GM23338 (cell line): Measurements from ENCODE around the gene OPTN. TPM values are rescaled to one million over a fixed set of nuclear protein-coding genes. Genes with fewer than 3 reads are reported as not detected.

Experiments
- ATAC-seq: fragments of 200-7000 bp; cut with Tn5 transposase; 3 replicates; pipeline ENCODE4 v1.9.1; 2020
- DNase-seq: peaks from one replicate; pipeline ENCODE4 v3.0.0-alpha.2; 2015; ENCODE audit warnings: low spot score
- H2AFZ ChIP-seq: fragments of 200-600 bp; sonication (generic); 2 replicates; pipeline ENCODE4 v1.8.0; 2016; ENCODE audit warnings: antibody characterized with exemption, mild to moderate bottlenecking, moderate library complexity
- H3F3A ChIP-seq: fragments of 200-600 bp; sonication (generic); replicated peaks from 2 replicates; pipeline ENCODE4 v1.8.0; 2017; ENCODE audit warnings: antibody characterized with exemption, mixed run types, low read depth
- H3K27ac ChIP-seq: fragments of 200-600 bp; sonication (generic); 2 replicates; pipeline ENCODE4 v1.6.1; 2016; ENCODE audit warnings: low read depth
- H3K27me3 ChIP-seq: fragments of 200-600 bp; sonication (generic); 2 replicates; pipeline ENCODE4 v1.8.0; 2016; ENCODE audit warnings: mild to moderate bottlenecking, mixed run types, moderate library complexity; ENCODE audit not compliant: insufficient read depth
- H3K36me3 ChIP-seq: fragments of 200-600 bp; sonication (generic); 2 replicates; pipeline ENCODE4 v1.8.0; 2016; ENCODE audit warnings: mild to moderate bottlenecking; ENCODE audit not compliant: insufficient read depth
- H3K4me1 ChIP-seq: fragments of 200-600 bp; sonication (generic); 2 replicates; pipeline ENCODE4 v1.8.0; 2016; ENCODE audit warnings: mild to moderate bottlenecking, moderate library complexity; ENCODE audit not compliant: insufficient read depth
- H3K4me2 ChIP-seq: fragments of 200-600 bp; sonication (generic); 2 replicates; pipeline ENCODE4 v1.7.1; 2017; ENCODE audit warnings: mixed run types
- H3K4me3 ChIP-seq: fragments of 200-600 bp; sonication (generic); 2 replicates; pipeline ENCODE4 v1.6.1; 2016; ENCODE audit warnings: mixed run types
- H3K79me2 ChIP-seq: fragments of 200-600 bp; sonication (generic); replicated peaks from 2 replicates; pipeline ENCODE4 v1.8.0; 2017; ENCODE audit warnings: mild to moderate bottlenecking; ENCODE audit not compliant: insufficient read depth
- H3K9me2 ChIP-seq: fragments of 200-600 bp; sonication (generic); 2 replicates; pipeline ENCODE4 v1.8.0; 2017; ENCODE audit not compliant: insufficient read depth
- H4K20me1 ChIP-seq: fragments of 200-600 bp; sonication (generic); replicated peaks from 2 replicates; pipeline ENCODE4 v1.8.0; 2017; ENCODE audit warnings: mild to moderate bottlenecking; ENCODE audit not compliant: insufficient read depth
- H3K27ac Mint-ChIP-seq: 2 replicates; pipeline ENCODE4 v1.8.0; 2020; ENCODE audit warnings: inconsistent platforms, mild to moderate bottlenecking, moderate library complexity, mixed read lengths
- H3K27me3 Mint-ChIP-seq: 3 replicates; pipeline ENCODE4 v1.8.0; 2022; ENCODE audit warnings: low read depth, mild to moderate bottlenecking, moderate library complexity, mixed read lengths, inconsistent platforms; ENCODE audit not compliant: insufficient read depth, poor library complexity
- H3K36me3 Mint-ChIP-seq: 3 replicates; pipeline ENCODE4 v1.8.0; 2021; ENCODE audit warnings: low read depth, mild to moderate bottlenecking, inconsistent platforms, moderate library complexity, mixed read lengths
- H3K4me1 Mint-ChIP-seq: 3 replicates; pipeline ENCODE4 v1.8.0; 2020; ENCODE audit warnings: mild to moderate bottlenecking, inconsistent platforms, mixed read lengths
- H3K4me3 Mint-ChIP-seq: 3 replicates; pipeline ENCODE4 v1.8.0; 2021; ENCODE audit warnings: moderate library complexity, mild to moderate bottlenecking, inconsistent platforms, mixed read lengths
- H3K9me3 Mint-ChIP-seq: 3 replicates; pipeline ENCODE4 v1.8.0; 2020; ENCODE audit warnings: moderate library complexity, mild to moderate bottlenecking, inconsistent platforms, mixed read lengths
- CREB1 ChIP-seq: fragments of 250-450 bp; sonication (Bioruptor Pico); IDR thresholded peaks from 2 replicates; pipeline ENCODE4 v1.5.0; 2020; ENCODE audit warnings: low read depth, mild to moderate bottlenecking, moderate library complexity
- ETS1 ChIP-seq: IDR thresholded peaks from 2 replicates; pipeline ENCODE4 v1.6.1; 2016; ENCODE audit warnings: antibody characterized with exemption
- EZH2 ChIP-seq: fragments of 200-600 bp; sonication (generic); IDR thresholded peaks from one replicate; pipeline ENCODE4 v1.8.0; 2017; ENCODE audit warnings: antibody characterized with exemption, mild to moderate bottlenecking, low read depth; ENCODE audit not compliant: unreplicated experiment
- EZH2phosphoT487 ChIP-seq: fragments of 200-600 bp; sonication (generic); IDR thresholded peaks from one replicate; pipeline ENCODE4 v1.8.1; 2018; ENCODE audit warnings: antibody characterized with exemption; ENCODE audit not compliant: unreplicated experiment
- JUNB ChIP-seq: IDR thresholded peaks from one replicate; pipeline ENCODE4 v1.6.1; 2016; ENCODE audit warnings: antibody characterized with exemption; ENCODE audit not compliant: unreplicated experiment
- NANOG ChIP-seq: IDR thresholded peaks from 2 replicates; pipeline ENCODE4 v1.6.1; 2016; ENCODE audit warnings: antibody characterized with exemption, borderline replicate concordance
- POLR2AphosphoS5 ChIP-seq: IDR thresholded peaks from 2 replicates; pipeline ENCODE4 v1.6.1; 2016; ENCODE audit warnings: antibody characterized with exemption, low read depth
- REST ChIP-seq: IDR thresholded peaks from one replicate; pipeline ENCODE4 v1.6.1; 2018; ENCODE audit warnings: antibody characterized with exemption; ENCODE audit not compliant: unreplicated experiment
- ZNF114 ChIP-seq: fragments of 250-450 bp; sonication (Bioruptor Pico); IDR thresholded peaks from 2 replicates; pipeline ENCODE4 v1.5.0; 2020; ENCODE audit warnings: mild to moderate bottlenecking, moderate library complexity
- ZNF331 ChIP-seq: fragments of 250-450 bp; sonication (Bioruptor Pico); IDR thresholded peaks from 2 replicates; pipeline ENCODE4 v1.5.0; 2020; ENCODE audit warnings: low read depth, mild to moderate bottlenecking, moderate library complexity
- ZNF462 ChIP-seq: fragments of 250-450 bp; sonication (Bioruptor Pico); IDR thresholded peaks from 2 replicates; pipeline ENCODE4 v1.5.0; 2020; ENCODE audit warnings: mild to moderate bottlenecking, moderate library complexity
- polyA plus RNA-seq: library from polyadenylated mRNA; unstranded; fragments of >200 nt; fragmentation: Nextera tagmentation; extraction: Ambion mirVana; gene quantifications from 2 replicates; pipeline ENCODE4 v1.2.1, GENCODE V29; 2016
- total RNA-seq: library from RNA; depleted of rRNA; stranded (reverse); fragments of >200 nt; shearing (Covaris generic); gene quantifications from 2 replicates; pipeline ENCODE4 v1.2.3, GENCODE V29; 2014

The OPTN gene
- total and polyA plus RNA-seq, 2 experiments from 2014 or later: 6.0 to 13.0 TPM

GRCh38 chr10:13086056-13086455 is 13.9 kb upstream of the OPTN start (continued):
- TF ChIP-seq ZNF462 (CRISPR knock-in tag): no peak
- TF ChIP-seq ZNF114 (CRISPR knock-in tag): no peak
- TF ChIP-seq POLR2AphosphoS5: no peak
- no peak for TF ChIP-seq EZH2
- no peak for TF ChIP-seq EZH2phosphoT487

- no peak overlapping the region for H3K27ac ChIP-seq
- no peaks in the 10 kb centered on the region for H3K4me1 ChIP-seq
- no peak overlapping the region for H3K4me3 ChIP-seq
- Mint-ChIP-seq H3K27me3 (peaks cover 3% of the 10 kb centered on the region), H3K4me1 (no peaks in the 10 kb centered on the region), H3K4me3 (no peak overlapping the region), H3K27ac (no peak overlapping the region), H3K36me3 (peaks cover 37% of the 10 kb centered on the region), H3K9me3 (peaks cover 63% of the 10 kb centered on the region)
- no peaks in the 10 kb centered on the region for H3K27me3 ChIP-seq
- ATAC-seq (no peak), DNase-seq (no peak)
- no peak overlapping the region for H2AFZ ChIP-seq
- H3K36me3 ChIP-seq: peaks cover 18% of the 10 kb centered on the region
- no peaks in the 10 kb centered on the region for H4K20me1 ChIP-seq
- H3K9me2 ChIP-seq: peaks cover 8% of the 10 kb centered on the region; the same call in 1 of the 2 replicates
- TF ChIP-seq ZNF331 (CRISPR knock-in tag): no peak
- no peak for TF ChIP-seq ETS1
- no peak for TF ChIP-seq EZH2
- TF ChIP-seq EZH2phosphoT487: no peak
- no peak for TF ChIP-seq NANOG
- TF ChIP-seq POLR2AphosphoS5: no peak
- TF ChIP-seq CREB1 (CRISPR knock-in tag): no peak
- no peak for TF ChIP-seq JUNB
- no peak for TF ChIP-seq REST
- H3K4me2 ChIP-seq: no peak overlapping the region
- no peaks in the 10 kb centered on the region for H3K79me2 ChIP-seq
- no peaks in the 10 kb centered on the region for H3F3A ChIP-seq
Observed at GRCh38 chr10:13087601-13087985, 12.4 kb upstream of the OPTN start.
